Renal pelvis (tissue), 4 donors: ENCODE data around the gene PTGES. TPM values are rescaled to one million over a fixed set of nuclear protein-coding genes. Genes with fewer than 3 reads are reported as not detected.
"Not testable (repeated sequence)": the region's sequence is repeated elsewhere in the genome, so short reads cannot be mapped to it uniquely, and the experiment has no call there.

Experiments
- DNase-seq: peaks from one replicate; pipeline ENCODE4 v3.0.0-alpha.2; 2013
- polyA plus RNA-seq, 3 donors: library from polyadenylated mRNA; unstranded; fragments of 120-200 nt; gene quantifications; one replicate each; pipeline ENCODE4 v1.2.1, GENCODE V29; 2013; ENCODE audit not compliant: insufficient read length in 3 of 3

Gene PTGES
- polyA plus RNA-seq, 3 donors = 3.3 to 4.3 (median 4.3) TPM

GRCh38 chr9:129774791-129775447 is 22.1 kb upstream of the PTGES start:
- DNase-seq = no peak

GRCh38 chr9:129773262-129774048 is 20.6 kb upstream of the PTGES start:
- no peak for DNase-seq

GRCh38 chr9:129770741-129771140 is 17.9 kb upstream of the PTGES start:
- DNase-seq = no peak

GRCh38 chr9:129769669-129770068 is 16.8 kb upstream of the PTGES start:
- no peak for DNase-seq

GRCh38 chr9:129768486-129768885 is 15.6 kb upstream of the PTGES start:
- DNase-seq = no peak

DNA sequence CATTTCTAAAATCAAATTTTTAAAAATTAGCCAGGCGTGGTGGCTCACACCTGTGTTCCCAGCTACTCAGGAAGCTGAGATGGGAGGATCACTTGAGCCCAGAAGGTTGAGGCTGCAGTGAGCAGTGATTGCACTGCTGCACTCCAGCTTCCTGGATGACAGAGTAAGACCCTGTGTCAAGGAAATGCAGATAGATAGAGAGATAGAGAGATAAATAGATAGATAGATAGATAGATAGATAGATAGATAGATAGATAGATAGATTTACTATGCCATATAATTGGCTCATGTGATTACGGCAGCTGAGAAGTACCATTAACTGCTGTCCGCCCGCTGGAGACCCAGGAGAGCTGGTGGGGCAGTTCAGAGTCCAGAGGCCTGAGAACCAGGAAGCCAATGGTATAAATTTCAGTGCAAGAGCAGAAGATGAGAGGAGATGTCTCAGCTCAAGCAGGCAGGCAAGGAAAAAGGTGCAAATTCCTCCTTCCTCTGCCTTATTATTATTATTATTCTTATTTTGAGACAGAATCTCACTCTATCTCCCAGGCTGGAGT is 13.0 kb upstream of the PTGES start:
- DNase-seq = no peak

DNA sequence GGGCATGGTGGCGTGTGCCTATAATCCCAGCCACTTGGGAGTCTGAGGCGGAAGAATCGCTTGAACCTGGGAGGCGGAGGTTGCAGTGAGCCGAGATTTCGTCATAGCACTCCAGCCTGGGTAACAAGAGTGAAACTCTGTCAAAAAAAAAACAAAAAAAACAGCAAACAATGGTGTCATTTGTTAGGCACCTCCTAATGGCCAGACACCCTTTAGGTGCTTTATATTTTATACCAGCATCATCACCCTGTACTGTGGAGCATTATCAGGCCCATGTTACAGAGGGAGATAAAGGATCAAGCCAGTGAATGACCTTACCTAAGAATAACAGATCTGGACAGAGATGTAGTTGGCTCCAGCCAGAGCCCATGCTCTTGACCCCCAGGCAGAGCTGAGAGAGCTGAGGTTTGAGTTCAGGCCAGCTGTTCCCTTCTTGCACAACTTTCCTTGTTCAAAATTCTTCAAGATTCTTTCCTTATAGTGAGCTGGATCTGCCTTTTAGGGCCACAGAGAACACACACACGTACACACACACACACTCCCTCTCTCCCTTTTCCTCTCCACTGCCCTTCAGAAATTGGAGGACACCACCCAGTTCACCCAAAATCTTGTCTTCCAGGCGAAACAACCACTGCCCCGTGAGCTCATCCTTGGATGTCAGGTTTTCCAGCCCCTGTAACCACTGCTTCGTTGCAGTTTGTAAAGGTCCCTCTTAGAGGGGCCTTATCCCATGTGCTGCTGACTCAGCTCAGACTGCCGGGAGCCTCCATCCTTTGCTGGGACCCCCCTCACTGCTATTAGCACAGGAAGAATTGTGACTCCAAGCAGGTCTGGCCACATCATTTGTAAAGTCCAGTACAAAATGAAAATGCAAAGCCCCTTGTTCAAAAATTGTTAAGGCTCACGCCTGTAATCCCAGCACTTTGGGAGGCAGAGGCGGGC is 10.4 kb upstream of the PTGES start:
- DNase-seq = no peak

DNA sequence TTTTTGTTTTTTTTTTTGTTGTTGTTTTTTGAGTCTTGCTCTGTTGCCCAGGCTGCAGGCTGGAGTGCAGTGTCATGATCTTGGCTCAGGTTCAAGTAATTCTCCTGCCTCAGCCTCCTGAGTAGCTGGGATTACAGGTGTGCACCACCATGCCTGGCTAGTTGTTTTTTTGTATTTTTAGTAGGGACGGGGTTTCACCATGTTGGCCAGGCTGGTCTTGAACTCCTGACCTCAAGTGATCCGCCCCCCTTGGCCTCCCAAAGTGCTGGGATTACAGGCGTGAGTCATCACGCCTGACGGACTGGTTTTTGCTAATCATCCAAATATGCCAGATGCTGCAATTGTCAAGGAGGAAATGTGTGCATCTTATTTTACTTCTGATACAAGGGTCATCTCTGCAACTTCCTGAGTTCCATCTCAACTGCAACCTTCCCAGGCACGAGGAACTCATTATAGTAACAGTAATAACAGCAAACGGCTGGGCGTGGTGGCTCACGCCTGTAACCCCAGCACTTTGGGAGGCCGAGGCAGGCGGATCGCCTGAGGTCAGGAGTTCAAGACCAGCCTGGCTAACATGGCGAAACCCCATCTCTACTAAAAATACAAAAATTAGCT is 9.6 kb upstream of the PTGES start:
- not testable (repeated sequence) for DNase-seq

GRCh38 chr9:129761901-129762369 is 9.1 kb upstream of the PTGES start:
- DNase-seq = peak; percentile 49

DNA sequence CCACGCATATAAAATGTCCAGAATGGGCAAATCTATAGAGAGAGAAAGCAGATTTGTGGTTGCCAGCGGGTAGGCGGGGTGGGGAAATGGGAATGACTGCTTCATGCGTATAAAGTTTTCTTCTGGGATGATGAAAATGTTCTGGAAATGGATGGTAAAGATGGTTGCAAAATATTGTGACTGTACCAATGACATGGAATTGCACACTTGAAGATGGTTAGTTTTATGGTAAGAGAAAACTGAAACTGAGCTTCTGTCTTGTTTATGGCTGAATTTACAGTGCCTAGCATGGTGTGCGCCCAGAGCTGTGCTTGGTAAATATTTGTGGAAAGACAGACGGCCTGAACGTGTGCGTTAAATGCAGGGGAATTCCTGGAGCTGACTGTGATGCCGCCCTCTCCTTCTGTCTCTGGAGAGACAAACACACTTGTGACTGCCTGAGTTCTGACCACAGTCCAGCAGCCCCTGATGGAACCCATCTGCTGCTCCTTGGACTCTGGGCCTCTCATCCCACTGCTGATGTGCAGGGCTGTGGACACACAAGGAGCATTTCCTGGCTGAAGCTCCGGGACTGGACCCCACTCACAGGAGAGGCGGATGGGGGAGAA is 8.6 kb upstream of the PTGES start:
- DNase-seq = peak; percentile 76

DNA sequence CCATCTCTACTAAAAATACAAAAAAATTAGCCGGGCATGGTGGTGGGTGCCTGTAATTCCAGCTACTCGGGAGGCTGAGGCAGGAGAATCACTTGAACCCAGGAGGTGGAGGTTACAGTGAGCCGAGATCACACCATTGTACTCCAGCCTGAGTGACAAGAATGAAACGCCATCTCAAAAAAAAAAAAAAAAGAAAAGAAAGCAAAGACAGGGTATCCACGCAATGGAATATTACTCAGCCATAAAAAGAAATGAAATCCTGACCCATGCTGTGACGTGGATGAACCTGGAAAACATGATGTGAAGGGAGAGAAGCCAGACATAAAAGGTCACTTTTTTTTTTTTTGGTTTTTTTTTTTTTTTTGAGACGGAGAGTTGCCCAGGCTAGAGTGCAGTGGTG is 7.9 kb upstream of the PTGES start:
- not testable (repeated sequence) for DNase-seq

DNA sequence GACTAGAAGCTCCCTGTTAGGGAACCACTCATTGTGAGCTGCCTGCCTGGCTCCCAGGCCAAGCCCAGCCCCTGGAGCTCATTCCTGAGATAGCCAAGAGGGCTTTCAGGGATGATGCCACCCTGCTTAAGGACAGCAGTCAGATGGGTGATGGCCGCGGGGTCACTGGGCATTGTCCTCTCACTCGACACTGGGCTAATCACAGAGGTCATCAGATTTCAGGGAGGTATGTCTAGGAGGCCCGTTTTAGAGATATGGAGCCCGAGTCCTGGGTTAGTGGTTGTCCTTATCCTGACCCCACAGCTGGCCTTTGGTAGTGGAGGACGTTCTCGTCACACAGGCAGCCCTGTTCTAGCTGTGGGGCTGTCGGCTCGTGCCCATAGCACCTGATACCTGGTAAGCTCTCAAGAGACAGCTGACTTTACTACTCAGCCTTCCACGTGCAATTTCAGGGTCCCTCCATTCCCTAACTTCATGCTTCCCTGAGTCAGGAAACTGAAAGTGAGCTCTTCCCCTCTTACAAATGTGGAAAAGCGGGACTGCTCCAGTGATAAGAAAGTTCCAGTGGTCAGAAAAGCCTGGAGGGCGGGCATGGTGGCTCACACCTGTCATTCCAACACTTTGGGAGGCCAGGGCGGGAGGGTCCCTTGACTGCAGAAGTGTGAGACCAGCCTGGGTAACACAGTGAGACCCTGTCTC is 7.1 kb upstream of the PTGES start:
- no peak for DNase-seq

DNA sequence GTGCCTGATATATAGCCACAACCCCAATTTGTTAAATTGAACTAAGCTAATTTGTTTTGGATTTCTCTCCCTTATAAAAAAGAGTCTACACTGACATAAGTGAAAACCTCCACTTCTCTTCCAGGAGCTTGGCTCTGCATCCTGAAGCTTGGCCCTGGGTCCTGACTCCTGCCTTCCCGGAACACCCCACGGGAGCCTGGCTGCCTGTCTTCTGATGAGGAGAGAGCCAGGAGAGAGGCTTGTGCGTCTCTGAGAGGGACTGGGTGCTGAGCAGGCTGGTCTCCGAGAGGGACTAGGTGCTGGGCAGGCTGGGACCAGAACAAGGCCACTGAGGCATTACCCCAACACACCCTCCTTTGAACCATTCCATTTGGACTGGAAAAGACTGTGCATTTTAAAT is 6.5 kb upstream of the PTGES start:
- DNase-seq = no peak

DNA sequence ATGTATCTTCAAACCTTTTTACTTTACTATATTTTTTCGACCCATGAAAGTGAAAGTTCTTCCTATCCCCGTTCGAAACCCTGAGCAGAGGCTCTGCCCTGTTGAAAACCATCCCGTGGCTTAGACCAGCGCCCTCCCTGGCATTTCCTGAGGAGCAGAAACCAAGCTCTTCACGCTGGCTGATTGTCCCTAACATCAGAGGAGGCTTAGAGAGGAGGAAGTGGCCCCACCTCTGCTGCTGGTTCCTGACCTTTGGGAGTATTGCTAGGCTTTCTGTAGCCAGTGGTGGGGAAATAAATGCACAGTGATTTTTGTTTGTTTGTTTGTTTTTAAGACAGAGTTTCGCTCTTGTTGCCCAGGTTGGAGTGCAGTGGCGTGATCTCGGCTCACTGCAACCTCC is 4.2 kb upstream of the PTGES start:
- DNase-seq = no peak

- no peak for DNase-seq
Measured at GRCh38 chr9:129756191-129756590, 3.3 kb upstream of the PTGES start.

- DNase-seq = no peak
Measured at GRCh38 chr9:129755151-129755550, 2.3 kb upstream of the PTGES start.

- DNase-seq = no peak
Measured at GRCh38 chr9:129751841-129752801, 721 bp downstream of the PTGES start.

- DNase-seq = no peak
Measured at GRCh38 chr9:129750013-129750638, 2.7 kb downstream of the PTGES start.

DNA sequence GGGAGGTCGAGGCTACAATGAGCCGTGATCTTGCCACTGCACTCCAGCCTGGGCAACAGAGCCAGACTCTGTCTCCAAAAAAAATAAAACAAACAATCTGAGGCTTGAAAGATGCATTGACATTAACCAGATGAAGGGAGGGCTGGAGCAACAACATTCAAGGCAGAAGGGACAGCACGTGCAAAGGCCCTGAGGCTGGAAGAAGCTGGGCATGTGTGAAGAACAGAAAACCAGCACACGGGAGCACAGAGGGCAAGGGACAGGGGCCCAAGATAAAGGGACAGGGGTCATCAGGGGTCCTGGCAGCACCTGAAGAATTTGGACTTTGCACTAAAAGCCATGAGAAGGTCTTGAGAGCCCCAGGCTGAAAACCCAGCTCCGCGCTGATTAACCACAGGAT is 3.3 kb downstream of the PTGES start:
- DNase-seq = no peak
